GM12892 (cell line): ENCODE measurements around the gene TARM1.

Experiments
- DNase-seq: peaks from one replicate; pipeline ENCODE4 v3.0.0; 2011; ENCODE audit not compliant: insufficient read length
- FAIRE-seq: peaks from 2 replicates; lab custom pipeline; 2011; peaks lifted over from hg19 to GRCh38; lab: Jason Lieb, UNC
- POLR2A ChIP-seq: IDR thresholded peaks from 2 replicates; pipeline ENCODE4 v1.6.1; 2011; ENCODE audit warnings: low read depth, low read length, control low read depth
- POLR2AphosphoS5 ChIP-seq: IDR thresholded peaks from 2 replicates; pipeline ENCODE4 v1.6.1; 2011; ENCODE audit warnings: low read depth, low read length, control low read depth
- TAF1 ChIP-seq: IDR thresholded peaks from 2 replicates; pipeline ENCODE4 v1.6.1; 2011; ENCODE audit warnings: low read depth, mild to moderate bottlenecking, control low read depth, low read length, borderline replicate concordance

Gene TARM1

GRCh38 chr19:54095136-54095858 lies 14.1 kb upstream of the TARM1 start:
- TF ChIP-seq POLR2AphosphoS5: no peak
- no peak for TF ChIP-seq TAF1
- TF ChIP-seq POLR2A: no peak
- no peak for FAIRE-seq
- no peak for DNase-seq

- no peak for FAIRE-seq
- no peak for TF ChIP-seq TAF1
- TF ChIP-seq POLR2AphosphoS5: no peak
- no peak for TF ChIP-seq POLR2A
- DNase-seq: no peak
These were observed 13.3 kb upstream of the TARM1 start for GRCh38 chr19:54094426-54095000.

GRCh38 chr19:54084410-54084809 lies 3.2 kb upstream of the TARM1 start:
- FAIRE-seq (no peak), DNase-seq (no peak)
- no peak for TF ChIP-seq POLR2AphosphoS5
- no peak for TF ChIP-seq POLR2A
- no peak for TF ChIP-seq TAF1

- FAIRE-seq: no peak
- TF ChIP-seq POLR2A (no peak), POLR2AphosphoS5 (no peak), TAF1 (no peak)
- no peak for DNase-seq
These were observed 3.8 kb downstream of the TARM1 start for GRCh38 chr19:54077334-54077733.

- TF ChIP-seq POLR2A (no peak), TAF1 (no peak), POLR2AphosphoS5 (no peak)
- no peak for FAIRE-seq
These were observed 6.3 kb downstream of the TARM1 start for GRCh38 chr19:54074851-54075250.

GRCh38 chr19:54073829-54074228 lies 7.3 kb downstream of the TARM1 start:
- FAIRE-seq: no peak
- TF ChIP-seq POLR2A: no peak
- no peak for DNase-seq

More at GRCh38 chr19:54074851-54075250, 6.3 kb downstream of the TARM1 start:
- no peak for DNase-seq

- TF ChIP-seq TAF1: no peak
- TF ChIP-seq POLR2A: no peak
- no peak for TF ChIP-seq POLR2AphosphoS5
These were observed 11.7 kb downstream of the TARM1 start for GRCh38 chr19:54069470-54069869.

GRCh38 chr19:54063350-54064116 lies 17.6 kb downstream of the TARM1 start, which contains the start of gene VSTM1:
VSTM1 (minus strand) TSS chr19:54063897; CDS start chr19:54063777, 120 bp downstream.
- no peak for DNase-seq
- FAIRE-seq: no peak
- TF ChIP-seq POLR2A: no peak
- no peak for TF ChIP-seq POLR2AphosphoS5
- TF ChIP-seq TAF1: no peak

More at GRCh38 chr19:54069470-54069869, 11.7 kb downstream of the TARM1 start:
- FAIRE-seq: no peak
- no peak for DNase-seq

GRCh38 chr19:54062643-54063042 lies 18.5 kb downstream of the TARM1 start:
- TF ChIP-seq POLR2A (no peak), POLR2AphosphoS5 (no peak), TAF1 (no peak)
- no peak for FAIRE-seq
- DNase-seq: no peak

- FAIRE-seq (no peak), DNase-seq (no peak)
- no peak for TF ChIP-seq TAF1
- TF ChIP-seq POLR2A: no peak
- TF ChIP-seq POLR2AphosphoS5: no peak
These were observed 33.5 kb downstream of the TARM1 start for GRCh38 chr19:54047616-54048015.

GRCh38 chr19:54045771-54046170 lies 35.4 kb downstream of the TARM1 start:
- DNase-seq: no peak
- TF ChIP-seq POLR2AphosphoS5 (no peak), POLR2A (no peak), TAF1 (no peak)
- FAIRE-seq: no peak

- DNase-seq (no peak), FAIRE-seq (no peak)
- no peak for TF ChIP-seq TAF1
These were observed 38.2 kb downstream of the TARM1 start for GRCh38 chr19:54042989-54043388.

GRCh38 chr19:54041969-54042606 lies 39.1 kb downstream of the TARM1 start:
- TF ChIP-seq TAF1: no peak
- TF ChIP-seq POLR2A: no peak
- TF ChIP-seq POLR2AphosphoS5: no peak
- FAIRE-seq: no peak
- DNase-seq: no peak
